Activated CD8-positive, alpha-beta memory T cell treated with anti-CD3 and anti-CD28 coated beads, Interleukin-2, amount 50 U/mL, for 4 hours (primary cell): ENCODE results near the gene OPN3.

Experiments
- DNase-seq: peaks from one replicate; pipeline ENCODE4 v3.0.0-alpha.2; 2020

OPN3 gene

GRCh38 chr1:241615043-241615974, 24.9 kb downstream of the OPN3 start:
- DNase-seq, result no peak

GRCh38 chr1:241614572-241614971, 25.6 kb downstream of the OPN3 start:
- DNase-seq, result no peak

- no peak for DNase-seq
Measured at GRCh38 chr1:241614144-241614543, 26.0 kb downstream of the OPN3 start.

GRCh38 chr1:241612533-241613477, 27.4 kb downstream of the OPN3 start:
- no peak for DNase-seq

- DNase-seq, result no peak
Measured at GRCh38 chr1:241611736-241612135, 28.4 kb downstream of the OPN3 start.

- DNase-seq, result no peak
Measured at GRCh38 chr1:241611063-241611462, 29.1 kb downstream of the OPN3 start.

- DNase-seq, result no peak
Measured at GRCh38 chr1:241610056-241610815, 29.9 kb downstream of the OPN3 start.

GRCh38 chr1:241608379-241609033, 31.7 kb downstream of the OPN3 start:
- DNase-seq, result no peak

GRCh38 chr1:241607497-241607896, 32.7 kb downstream of the OPN3 start:
- DNase-seq, result no peak

GRCh38 chr1:241606544-241606943, 33.6 kb downstream of the OPN3 start:
- DNase-seq, result no peak

GRCh38 chr1:241605146-241605805, 34.9 kb downstream of the OPN3 start:
- DNase-seq, result no peak

GRCh38 chr1:241603731-241604245, 36.4 kb downstream of the OPN3 start:
- DNase-seq, result no peak

- DNase-seq, result no peak
Measured at GRCh38 chr1:241600496-241600901, 39.7 kb downstream of the OPN3 start.

- DNase-seq, result no peak
Measured at GRCh38 chr1:241598249-241598648, 41.9 kb downstream of the OPN3 start.

- DNase-seq, result no peak
Measured at GRCh38 chr1:241596633-241597032, 43.5 kb downstream of the OPN3 start.

GRCh38 chr1:241593186-241593585, 47.0 kb downstream of the OPN3 start:
- no peak for DNase-seq

- DNase-seq, result no peak
Measured at GRCh38 chr1:241592273-241592958, 47.8 kb downstream of the OPN3 start.

GRCh38 chr1:241591736-241592135, 48.4 kb downstream of the OPN3 start:
- no peak for DNase-seq

- DNase-seq, result no peak
Measured at GRCh38 chr1:241591317-241591716, 48.9 kb downstream of the OPN3 start.

- no peak for DNase-seq
Measured at GRCh38 chr1:241590719-241591118, 49.5 kb downstream of the OPN3 start.

GRCh38 chr1:241589521-241589920, 50.6 kb downstream of the OPN3 start:
- no peak for DNase-seq
